H1 (cell line): Measurements from ENCODE around the gene SLC39A8.

Experiments used
- BACH1 ChIP-seq: IDR thresholded peaks from 2 replicates; pipeline ENCODE4 v1.6.1; 2012; ENCODE audit warnings: low read length, improper control_type of control experiment
- CREB1 ChIP-seq: IDR thresholded peaks from 2 replicates; pipeline ENCODE4 v1.6.1; 2012; ENCODE audit warnings: inconsistent platforms
- CTCF ChIP-seq, 3 experiments: IDR thresholded peaks; 1 replicate in 2 of 3; 2 replicates in 1 of 3; pipeline versions ENCODE4 v1.5.1 to v1.6.1; 2011; ENCODE audit warnings: low read length in 3 of 3, mild to moderate bottlenecking in 3 of 3, inconsistent platforms in 2 of 3, low read depth in 1 of 3, moderate library complexity in 1 of 3; ENCODE audit not compliant: insufficient read depth in 1 of 3; ENCODE audit errors: control extremely low read depth in 1 of 3
- EP300 ChIP-seq, 2 experiments: IDR thresholded peaks; 1 replicate in 1 of 2; 2 replicates in 1 of 2; pipeline ENCODE4 v1.6.1; 2011 to 2012; ENCODE audit warnings: low read depth in 2 of 2, low read length in 2 of 2, mild to moderate bottlenecking in 2 of 2, borderline replicate concordance in 1 of 2, inconsistent platforms in 1 of 2, moderate library complexity in 1 of 2
- HDAC2 ChIP-seq, 2 experiments: fragments of 300-600 bp in 1 of 2; sonication (generic) in 1 of 2; IDR thresholded peaks; 2 replicates each; pipeline ENCODE4 v1.6.1; 2011 to 2012; ENCODE audit warnings: low read depth in 2 of 2, low read length in 2 of 2, mild to moderate bottlenecking in 2 of 2, moderate library complexity in 2 of 2, borderline replicate concordance in 1 of 2, inconsistent platforms in 1 of 2
- JUN ChIP-seq: IDR thresholded peaks from 2 replicates; pipeline ENCODE4 v1.6.1; 2011; ENCODE audit warnings: low read depth, mild to moderate bottlenecking, improper control_type of control experiment, low read length
- KDM1A ChIP-seq: fragments of 200-600, 300-600 bp; sonication (generic); IDR thresholded peaks from 2 replicates; pipeline ENCODE4 v1.7.1; 2016; ENCODE audit warnings: mild to moderate bottlenecking, low read length, borderline replicate concordance
- POLR2A ChIP-seq, 2 experiments: IDR thresholded peaks; 1 replicate in 1 of 2; 2 replicates in 1 of 2; pipeline ENCODE4 v1.6.1; 2011; ENCODE audit warnings: low read depth in 2 of 2, low read length in 2 of 2, mild to moderate bottlenecking in 2 of 2; ENCODE audit errors: control extremely low read depth in 1 of 2
- POLR2AphosphoS5 ChIP-seq: IDR thresholded peaks from 2 replicates; pipeline ENCODE4 v1.6.1; 2011; ENCODE audit warnings: low read depth, low read length
- RAD21 ChIP-seq, 2 experiments: IDR thresholded peaks in 1 of 2; conservative IDR thresholded peaks in 1 of 2; 2 replicates each; pipeline ENCODE4 v1.6.1; 2011; ENCODE audit warnings: low read depth in 2 of 2, low read length in 2 of 2, improper control_type of control experiment in 1 of 2, inconsistent platforms in 1 of 2, mild to moderate bottlenecking in 1 of 2, moderate library complexity in 1 of 2
- RFX5 ChIP-seq: IDR thresholded peaks from 2 replicates; pipeline ENCODE4 v1.6.1; 2011; ENCODE audit warnings: low read depth, low read length, improper control_type of control experiment, borderline replicate concordance
- SP1 ChIP-seq: IDR thresholded peaks from 2 replicates; pipeline ENCODE4 v1.6.1; 2011; ENCODE audit warnings: low read depth, low read length
- SP2 ChIP-seq: IDR thresholded peaks from 2 replicates; pipeline ENCODE4 v1.6.1; 2012; ENCODE audit warnings: mild to moderate bottlenecking, low read length, inconsistent platforms
- TAF1 ChIP-seq: IDR thresholded peaks from 2 replicates; pipeline ENCODE4 v1.6.1; 2011; ENCODE audit warnings: mild to moderate bottlenecking, low read depth, low read length

- TF ChIP-seq CTCF (IDR thresholded peaks at IDR 0.05; ENCODE audit: control extremely low read depth in 1 of 3, insufficient read depth in 1 of 3, low read depth in 1 of 3, low read length in 3 of 3) = no peak
- TF ChIP-seq POLR2AphosphoS5 = no peak
- TF ChIP-seq SP2 = no peak
- TF ChIP-seq TAF1 = no peak
- no peak for TF ChIP-seq EP300 (IDR thresholded peaks at IDR 0.05; ENCODE audit: borderline replicate concordance in 1 of 2, low read depth in 2 of 2, low read length in 2 of 2)
- no peak for TF ChIP-seq CREB1
- no peak for TF ChIP-seq POLR2A (IDR thresholded peaks at IDR 0.05; ENCODE audit: control extremely low read depth in 1 of 2, low read depth in 2 of 2, low read length in 2 of 2)
- TF ChIP-seq SP1 = no peak
- TF ChIP-seq RFX5 = no peak
- TF ChIP-seq BACH1 = no peak
- TF ChIP-seq RAD21 (IDR thresholded peaks at IDR 0.05 in 1 of 2, conservative IDR thresholded peaks at IDR 0.05 in 1 of 2; ENCODE audit: low read depth in 2 of 2, low read length in 2 of 2) = no peak
- TF ChIP-seq KDM1A = no peak
- TF ChIP-seq HDAC2 (IDR thresholded peaks at IDR 0.05; ENCODE audit: borderline replicate concordance in 1 of 2, low read depth in 2 of 2, low read length in 2 of 2) = no peak
- TF ChIP-seq JUN = no peak
Observed at GRCh38 chr4:102234243-102234838, 110.9 kb downstream of the SLC39A8 start.
